H1 (cell line): ENCODE data around the gene WDR31. TPM values are rescaled to one million over a fixed set of nuclear protein-coding genes. Genes with fewer than 3 reads are reported as not detected.

Experiments used
- CTCF ChIA-PET: fragments of 300-600 bp; sonication (Branson Sonifier 250); formaldehyde crosslinking; loops from one replicate; lab custom pipeline; 2021; ENCODE audit not compliant: partially characterized antibody; lab: Charles Lee
- POLR2A ChIA-PET: fragments of 300-600 bp; sonication (Branson Sonifier 250); formaldehyde crosslinking; loops from one replicate; lab custom pipeline; 2021; ENCODE audit warnings: inconsistent platforms; ENCODE audit not compliant: partially characterized antibody; lab: Charles Lee
- DNase-seq, 2 experiments: peaks; one replicate each; pipeline versions ENCODE4 v3.0.0 to v3.0.0-alpha.2; 2010 to 2022; ENCODE audit warnings: low spot score in 2 of 2, low read depth in 1 of 2, mixed read lengths in 1 of 2
- FAIRE-seq: peaks from 2 replicates; lab custom pipeline; 2011; peaks lifted over from hg19 to GRCh38; lab: Jason Lieb, UNC
- H2AFZ ChIP-seq: 2 replicates; pipeline ENCODE4 v1.8.1; 2012; ENCODE audit warnings: low read length, inconsistent platforms
- H2AK5ac ChIP-seq: 2 replicates; pipeline ENCODE4 v1.6.1; 2013; ENCODE audit warnings: low read depth, low read length
- H2BK120ac ChIP-seq: replicated peaks from 2 replicates; pipeline ENCODE3; 2013; ENCODE audit warnings: low read depth, low read length, inconsistent platforms
- H2BK12ac ChIP-seq: 2 replicates; pipeline ENCODE4 v1.6.1; 2013; ENCODE audit warnings: low read depth, low read length
- H2BK15ac ChIP-seq: 2 replicates; pipeline ENCODE4 v1.6.1; 2013; ENCODE audit warnings: low read length
- H2BK20ac ChIP-seq: 2 replicates; pipeline ENCODE4 v1.6.1; 2013; ENCODE audit warnings: low read length
- H2BK5ac ChIP-seq: 2 replicates; pipeline ENCODE4 v1.6.1; 2013; ENCODE audit warnings: low read depth, low read length
- H3K14ac ChIP-seq: 2 replicates; pipeline ENCODE4 v1.6.1; 2013; ENCODE audit warnings: inconsistent platforms; ENCODE audit not compliant: insufficient read length
- H3K18ac ChIP-seq: 2 replicates; pipeline ENCODE4 v1.6.1; 2013; ENCODE audit warnings: low read length; ENCODE audit errors: extremely low read depth
- H3K23ac ChIP-seq: 2 replicates; pipeline ENCODE4 v1.6.1; 2013; ENCODE audit warnings: inconsistent platforms; ENCODE audit not compliant: insufficient read length
- H3K23me2 ChIP-seq: 2 replicates; pipeline ENCODE4 v1.6.1; 2013; ENCODE audit warnings: low read depth, low read length
- H3K27ac ChIP-seq: 2 replicates; pipeline ENCODE4 v1.6.1; 2011; ENCODE audit warnings: low read depth, low read length, inconsistent platforms
- H3K27me3 ChIP-seq, 4 experiments: replicated peaks in 1 of 4; 1 replicate in 1 of 4; 2 replicates in 3 of 4; pipeline versions ENCODE4 v1.6.1 to v1.8.1; 2011 to 2013; ENCODE audit warnings: low read length in 3 of 4, mild to moderate bottlenecking in 3 of 4, inconsistent platforms in 2 of 4, mixed read lengths in 2 of 4, moderate library complexity in 1 of 4; ENCODE audit not compliant: control insufficient read depth in 3 of 4, insufficient read depth in 3 of 4; ENCODE audit errors: extremely low read depth in 1 of 4
- H3K36me3 ChIP-seq, 4 experiments: 2 replicates each; pipeline versions ENCODE4 v1.6.1 to v1.8.1; 2011 to 2013; ENCODE audit warnings: mild to moderate bottlenecking in 4 of 4, low read length in 3 of 4, moderate library complexity in 2 of 4, control low read depth in 1 of 4, inconsistent platforms in 1 of 4; ENCODE audit not compliant: insufficient read depth in 4 of 4, control insufficient read depth in 2 of 4
- H3K4ac ChIP-seq: replicated peaks from 2 replicates; pipeline ENCODE3; 2013; ENCODE audit warnings: low read length, low read depth, mixed read lengths, inconsistent platforms; ENCODE audit not compliant: insufficient read length
- H3K4me1 ChIP-seq, 4 experiments: replicated peaks in 1 of 4; 1 replicate in 1 of 4; 2 replicates in 3 of 4; pipeline versions ENCODE4 v1.6.1 to v1.8.1; 2011 to 2013; ENCODE audit warnings: low read length in 3 of 4, inconsistent platforms in 2 of 4, mixed read lengths in 1 of 4; ENCODE audit not compliant: insufficient read depth in 4 of 4, control insufficient read depth in 3 of 4
- H3K4me2 ChIP-seq, 2 experiments: 2 replicates each; pipeline versions ENCODE4 v1.6.1 to v1.8.1; 2011 to 2013; ENCODE audit warnings: low read depth in 2 of 2, low read length in 2 of 2, control low read depth in 1 of 2, inconsistent platforms in 1 of 2, mild to moderate bottlenecking in 1 of 2; ENCODE audit not compliant: insufficient read depth in 1 of 2
- H3K4me3 ChIP-seq, 4 experiments: fragments of 200-600, 300-600 bp in 1 of 4; sonication (generic), shearing (Covaris generic), sonication (Bioruptor Twin) in 1 of 4; 2 replicates each; pipeline versions ENCODE4 v1.5.1 to v1.8.1; 2011 to 2016; ENCODE audit warnings: low read length in 4 of 4, low read depth in 3 of 4, control low read depth in 2 of 4, inconsistent platforms in 2 of 4, mild to moderate bottlenecking in 2 of 4, mixed read lengths in 1 of 4, moderate library complexity in 1 of 4; ENCODE audit not compliant: insufficient read depth in 2 of 4; ENCODE audit errors: extremely low read depth in 1 of 4
- H3K56ac ChIP-seq: replicated peaks from 2 replicates; pipeline ENCODE3; 2013; ENCODE audit warnings: low read depth, mild to moderate bottlenecking, mixed read lengths, low read length, inconsistent platforms; ENCODE audit not compliant: insufficient read length
- H3K79me1 ChIP-seq: 2 replicates; pipeline ENCODE4 v1.6.1; 2013; ENCODE audit warnings: low read depth, low read length, control low read depth
- H3K79me2 ChIP-seq, 2 experiments: 2 replicates each; pipeline versions ENCODE4 v1.6.1 to v1.8.1; 2012 to 2013; ENCODE audit warnings: low read length in 2 of 2, mild to moderate bottlenecking in 2 of 2, inconsistent platforms in 1 of 2; ENCODE audit not compliant: insufficient read depth in 2 of 2, control insufficient read depth in 1 of 2
- H3K9ac ChIP-seq, 4 experiments: replicated peaks in 1 of 4; 1 replicate in 1 of 4; 2 replicates in 3 of 4; pipeline versions ENCODE4 v1.6.1 to v1.8.1; 2011 to 2013; ENCODE audit warnings: low read depth in 3 of 4, low read length in 3 of 4, control low read depth in 2 of 4, mild to moderate bottlenecking in 2 of 4, moderate library complexity in 2 of 4, inconsistent platforms in 1 of 4; ENCODE audit errors: extremely low read depth in 1 of 4
- H3K9me3 ChIP-seq, 2 experiments: 2 replicates each; pipeline versions ENCODE4 v1.6.1 to v1.8.1; 2012 to 2013; ENCODE audit warnings: mild to moderate bottlenecking in 2 of 2, moderate library complexity in 2 of 2, control low read depth in 1 of 2, inconsistent platforms in 1 of 2, low read depth in 1 of 2, low read length in 1 of 2, mixed read lengths in 1 of 2; ENCODE audit not compliant: insufficient read depth in 2 of 2
- H4K20me1 ChIP-seq, 2 experiments: replicated peaks in 1 of 2; 2 replicates each; pipeline versions ENCODE3 to v1.8.1; 2011 to 2013; ENCODE audit warnings: inconsistent platforms in 2 of 2, low read length in 2 of 2, mild to moderate bottlenecking in 1 of 2; ENCODE audit not compliant: insufficient read depth in 2 of 2, control insufficient read depth in 1 of 2
- H4K5ac ChIP-seq: 2 replicates; pipeline ENCODE4 v1.6.1; 2013; ENCODE audit warnings: low read length, low read depth, mixed read lengths, inconsistent platforms; ENCODE audit not compliant: insufficient read length
- H4K8ac ChIP-seq: 2 replicates; pipeline ENCODE4 v1.8.0; 2013; ENCODE audit warnings: mild to moderate bottlenecking, moderate library complexity, low read length, inconsistent platforms; ENCODE audit not compliant: insufficient read depth; ENCODE audit errors: extremely low read depth
- H4K91ac ChIP-seq: replicated peaks from 2 replicates; pipeline ENCODE3; 2013; ENCODE audit warnings: low read length, mixed read lengths, inconsistent platforms; ENCODE audit not compliant: insufficient read length
- BACH1 ChIP-seq: IDR thresholded peaks from 2 replicates; pipeline ENCODE4 v1.6.1; 2012; ENCODE audit warnings: low read length, improper control_type of control experiment
- CBX8 ChIP-seq: fragments of 300-800, 300-1000 bp; sonication (generic); IDR thresholded peaks from 2 replicates; pipeline ENCODE4 v1.7.1; 2016; ENCODE audit warnings: low read depth, low read length, borderline replicate concordance
- CEBPB ChIP-seq: IDR thresholded peaks from 2 replicates; pipeline ENCODE4 v1.6.1; 2012; ENCODE audit warnings: low read depth, low read length
- GABPA ChIP-seq: IDR thresholded peaks from 2 replicates; pipeline ENCODE4 v1.6.1; 2011; ENCODE audit warnings: mild to moderate bottlenecking, low read length, moderate library complexity, borderline replicate concordance; ENCODE audit not compliant: insufficient read depth
- GTF2F1 ChIP-seq: IDR thresholded peaks from 2 replicates; pipeline ENCODE4 v1.6.1; 2012; ENCODE audit warnings: low read depth, low read length, improper control_type of control experiment, borderline replicate concordance
- NANOG ChIP-seq: IDR thresholded peaks from 2 replicates; pipeline ENCODE4 v1.6.1; 2011; ENCODE audit warnings: low read length, low read depth, mild to moderate bottlenecking, inconsistent platforms; ENCODE audit not compliant: insufficient read depth, poor library complexity, severe bottlenecking
- PHF8 ChIP-seq: fragments of 200-600 bp; sonication (generic); conservative IDR thresholded peaks from 2 replicates; pipeline ENCODE4 v1.7.1; 2012; ENCODE audit warnings: low read depth, mild to moderate bottlenecking, inconsistent platforms, low read length, moderate library complexity
- POLR2AphosphoS5 ChIP-seq: IDR thresholded peaks from 2 replicates; pipeline ENCODE4 v1.6.1; 2011; ENCODE audit warnings: low read depth, low read length
- RFX5 ChIP-seq: IDR thresholded peaks from 2 replicates; pipeline ENCODE4 v1.6.1; 2011; ENCODE audit warnings: low read depth, low read length, improper control_type of control experiment, borderline replicate concordance
- SIRT6 ChIP-seq: IDR thresholded peaks from one replicate; pipeline ENCODE4 v1.7.1; 2012; ENCODE audit warnings: low read length, inconsistent platforms
- WGBS, 2 experiments: shearing (Covaris generic) in 1 of 2; methylation state at CpG; one replicate each; pipeline versions ENCODE4 v1.1.6 to v1.1.7; 2013 to 2015; ENCODE audit warnings: low lambda C conversion rate in 2 of 2, mixed read lengths in 2 of 2, inconsistent platforms in 1 of 2, low coverage in 1 of 2, missing lambda C conversion rate in 1 of 2; ENCODE audit not compliant: insufficient replicate concordance in 2 of 2, insufficient coverage in 1 of 2, insufficient read length in 1 of 2; ENCODE audit errors: extremely low coverage in 1 of 2, missing lambda C conversion rate in 1 of 2; 5-methylcytosine and 5-hydroxymethylcytosine counted together
- long read RNA-seq, 2 experiments: library from RNA in 1 of 2; library from capped mRNA in 1 of 2; stranded (forward); transcript quantifications; one replicate each; pipeline ENCODE4 v2.0.0, GENCODE V29; 2021; ENCODE audit warnings: inconsistent platforms in 1 of 2
- polyA minus RNA-seq, 3 experiments: library from RNA; depleted of rRNA, polyadenylated mRNA; stranded (reverse); fragments of >200 nt; gene quantifications; 1 replicate in 2 of 3; 2 replicates in 1 of 3; pipeline ENCODE4 v1.2.3, GENCODE V29; 2011
- polyA plus RNA-seq, 7 experiments: library from polyadenylated mRNA; depleted of rRNA in 3 of 7; stranded (reverse) in 5 of 7; unstranded in 2 of 7; fragments of >200 nt in 5 of 7; fragments of 200-250 nt in 2 of 7; gene quantifications; 1 replicate in 5 of 7; 2 replicates in 1 of 7; 4 replicates in 1 of 7; pipeline versions ENCODE4 v1.2.1 to v1.2.3, GENCODE V29; 2011 to 2013; ENCODE audit warnings: missing spikeins in 2 of 7, mixed read lengths in 2 of 7
- total RNA-seq: library from RNA; stranded (reverse); fragmentation: NEBNext Ultra II Directional; extraction: Animal tissue kit (Norgen Biotek cat#: 25700); gene quantifications from 2 replicates; pipeline ENCODE4 v1.2.1, GENCODE V29; 2021

WDR31 gene
- total RNA-seq: 0.28 and 0.40 TPM in 2 replicates
- polyA plus RNA-seq (2011; rRNA removed): 0.27 and 0.33 TPM in 2 replicates
- 0.44 TPM for polyA plus RNA-seq (2011; cell fraction: cytosol; rRNA removed)
- 2.0 TPM for polyA plus RNA-seq (2011; cell fraction: nucleus; rRNA removed)
- polyA plus RNA-seq (2012, experiment 1 of 2): 0.17 to 0.58 TPM (median 0.41 TPM) in 4 replicates
- polyA plus RNA-seq (2012, experiment 2 of 2): 0.17 TPM
- 0.32 TPM for polyA plus RNA-seq (2013, experiment 1 of 2)
- 0.39 TPM for polyA plus RNA-seq (2013, experiment 2 of 2)
- 3.5 and 4.3 TPM in 2 replicates for polyA minus RNA-seq (2011; rRNA and poly(A)+ RNA removed)
- 2.3 TPM for polyA minus RNA-seq (2011; cell fraction: cytosol; rRNA and poly(A)+ RNA removed)
- 1.9 TPM for polyA minus RNA-seq (2011; cell fraction: nucleus; rRNA and poly(A)+ RNA removed)
- long read RNA-seq, experiment 1: 0 reads
- long read RNA-seq, experiment 2: 0 reads

DNA sequence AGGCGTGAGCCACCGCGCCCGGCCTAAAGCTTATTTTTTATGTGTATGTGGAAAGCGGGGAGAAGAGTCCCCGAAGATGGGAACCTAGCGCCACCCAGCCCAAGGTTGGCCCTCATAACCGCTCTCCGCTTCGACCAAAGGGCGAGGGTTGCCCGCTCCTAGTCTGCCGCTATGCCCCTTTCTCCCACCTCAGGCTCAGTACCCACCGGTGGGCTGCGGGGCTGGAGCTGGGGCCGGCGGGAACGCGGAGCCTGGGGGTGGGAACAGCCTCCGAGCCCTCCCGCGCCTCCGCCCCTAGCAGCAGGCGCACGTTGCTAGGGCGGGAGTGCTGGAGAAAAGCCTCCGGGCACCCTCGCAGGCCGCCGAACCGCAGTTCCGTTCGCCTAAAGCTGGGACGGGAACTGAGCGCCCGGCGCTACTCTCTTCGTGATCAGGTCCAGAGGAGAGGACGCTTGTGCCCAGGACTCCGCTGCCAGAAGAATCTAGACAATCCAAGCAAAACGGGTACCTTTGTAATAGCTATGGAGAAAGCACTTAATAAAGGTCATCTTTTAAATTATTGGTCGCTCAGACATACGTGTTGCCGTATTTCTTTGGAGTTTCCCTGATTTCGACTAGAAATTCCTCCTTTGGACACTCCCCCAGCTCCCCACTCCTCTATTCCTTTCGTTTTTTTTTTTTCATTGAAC, at the start of gene WDR31:
Gene WDR31 (minus strand): TSS at position 265 of the 689 bp plus-strand sequence. CDS start 8,253 bp downstream, outside the sequence.
- Histone ChIP-seq H3K18ac (no peak within 1 kb of the TSS; the same call in 1 of the 2 replicates), H3K9me3 (no peaks in the 10 kb centered on the region), H3K4me1 (peaks cover 0 to 2% (median 0%) of the 10 kb centered on the region in 4 experiments; a peak in 2 of 7 replicates), H3K9ac (peak within 1 kb of the TSS in 3 of 4 experiments; percentile 49 to 58 (median 49); a peak in 6 of 7 replicates), H4K91ac (peak within 1 kb of the TSS; percentile 60), H3K4me2 (peak within 1 kb of the TSS; percentile 76 to 93), H4K5ac (no peak within 1 kb of the TSS), H3K36me3 (no peaks in the 10 kb centered on the region), H3K56ac (no peak within 1 kb of the TSS), H3K4ac (no peak within 1 kb of the TSS), H3K14ac (no peak within 1 kb of the TSS), H2AFZ (peak within 1 kb of the TSS; percentile 99), H2BK20ac (no peak within 1 kb of the TSS), H3K79me2 (no peaks in the 10 kb centered on the region), H3K27ac (no peak within 1 kb of the TSS), H3K27me3 (peaks cover 0 to 7% (median 3%) of the 10 kb centered on the region in 4 experiments; a peak in 2 of 7 replicates), H2AK5ac (no peak within 1 kb of the TSS), H2BK15ac (no peak within 1 kb of the TSS), H4K8ac (peak within 1 kb of the TSS; percentile 81; the same call in 1 of the 2 replicates), H3K23ac (no peak within 1 kb of the TSS), H2BK120ac (no peak within 1 kb of the TSS), H2BK5ac (peak within 1 kb of the TSS; percentile 29; the same call in 1 of the 2 replicates), H4K20me1 (no peaks in the 10 kb centered on the region), H2BK12ac (no peak within 1 kb of the TSS), H3K79me1 (no peaks in the 10 kb centered on the region), H3K23me2 (peaks cover 4% of the 10 kb centered on the region), H3K4me3 (peak within 1 kb of the TSS; percentile 66 to 81 (median 70))
- 4% methylated on average over 44 of the region's 46 CpGs; no CpG with 5 or more reads in 1 of the 2 experiments for WGBS, 2 experiments
- FAIRE-seq (no peak), DNase-seq (peak; percentile 73 to 94)
- CTCF ChIA-PET: interaction anchor here (0.6 to 2.2 kb wide), 15 partner anchors 11 to 318 kb away, joined by 3 to 12 read pairs (median 3); partner anchors contain the start of genes BSPRY, CDC26 and PRPF4
- POLR2A ChIA-PET: interaction anchor here (0.7 to 3.5 kb wide), 14 partner anchors 8 to 283 kb away, joined by 3 to 11 read pairs (median 4); partner anchors contain the start of genes BSPRY, C9orf43, HDHD3 and POLE3
- TF ChIP-seq POLR2AphosphoS5 (no peak), CBX8 (no peak), PHF8 (peak; percentile 67), GTF2F1 (no peak), NANOG (no peak), SIRT6 (no peak), GABPA (peak; percentile 91), RFX5 (no peak), CEBPB (no peak), BACH1 (peak; percentile 56; the same call in 1 of the 2 replicates)
